HG03378 (cell line): Measurements from ENCODE around the gene ST6GALNAC4.

ENCODE experiments used
- ATAC-seq: cut with Tn5 transposase; IDR thresholded peaks from one replicate; pipeline ENCODE4 v1.9.1; 2021; ENCODE audit warnings: mild to moderate bottlenecking, moderate library complexity; ENCODE audit not compliant: unreplicated experiment

Gene ST6GALNAC4

GRCh38 chr9:127931092-127931881, 14.4 kb upstream of the ST6GALNAC4 start:
- ATAC-seq = peak; percentile 36

- peak; percentile 38 for ATAC-seq
These were observed 13.6 kb upstream of the ST6GALNAC4 start, which contains the start of gene PIP5KL1 for GRCh38 chr9:127930231-127931091. TSS of gene PIP5KL1 (minus strand) at chr9:127930777. CDS start at chr9:127930752, 25 bp downstream.

- ATAC-seq = no peak
These were observed 12.8 kb upstream of the ST6GALNAC4 start for GRCh38 chr9:127929625-127929979.

GRCh38 chr9:127928676-127929624, 12.1 kb upstream of the ST6GALNAC4 start:
- ATAC-seq = no peak

GRCh38 chr9:127927988-127928675, 11.3 kb upstream of the ST6GALNAC4 start:
- ATAC-seq = no peak

- no peak for ATAC-seq
These were observed 10.6 kb upstream of the ST6GALNAC4 start for GRCh38 chr9:127927201-127927987.

GRCh38 chr9:127926906-127927200, 10.0 kb upstream of the ST6GALNAC4 start:
- ATAC-seq = no peak

GRCh38 chr9:127925959-127926905, 9.4 kb upstream of the ST6GALNAC4 start:
- no peak for ATAC-seq

- no peak for ATAC-seq
These were observed 8.0 kb upstream of the ST6GALNAC4 start for GRCh38 chr9:127924736-127925444.

- ATAC-seq = no peak
These were observed 6.9 kb upstream of the ST6GALNAC4 start for GRCh38 chr9:127923771-127924170.

GRCh38 chr9:127923046-127923445, 6.2 kb upstream of the ST6GALNAC4 start:
- no peak for ATAC-seq

GRCh38 chr9:127921557-127922120, 4.8 kb upstream of the ST6GALNAC4 start:
- no peak for ATAC-seq

- no peak for ATAC-seq
These were observed 4.0 kb upstream of the ST6GALNAC4 start for GRCh38 chr9:127920794-127921193.

- no peak for ATAC-seq
These were observed 2.5 kb upstream of the ST6GALNAC4 start for GRCh38 chr9:127919253-127919815.

- ATAC-seq = no peak
These were observed 1.6 kb upstream of the ST6GALNAC4 start for GRCh38 chr9:127918183-127919107.

- peak; percentile 24 for ATAC-seq
These were observed 762 bp upstream of the ST6GALNAC4 start for GRCh38 chr9:127917603-127918002.
